PC-3 (cell line): ENCODE results near the gene SERPINB12. TPM values are rescaled to one million over a fixed set of nuclear protein-coding genes. Genes with fewer than 3 reads are reported as not detected.
A peak's percentile ranks its signal among the peaks of the same experiment; 100 is the strongest.

Experiments used
- ATAC-seq: fragments of 200-7000 bp; cut with Tn5 transposase; 2 replicates; pipeline ENCODE4 v1.9.1; 2020; ENCODE audit warnings: mild to moderate bottlenecking, moderate library complexity
- BruUV-seq: library from RNA; stranded (reverse); fragments of 400-500 nt; replicated peaks from 2 replicates; lab custom pipeline; 2021; lab: Mats Ljungman, UMichigan
- CTCF ChIA-PET: fragments of 300-600 bp; sonication (Branson Sonifier 250); formaldehyde crosslinking; loops from one replicate; lab custom pipeline; 2022; ENCODE audit warnings: antibody characterized with exemption; lab: Charles Lee
- POLR2A ChIA-PET: fragments of 300-600 bp; sonication (Branson Sonifier 250); formaldehyde crosslinking; loops from one replicate; lab custom pipeline; 2022; ENCODE audit warnings: antibody characterized with exemption; ENCODE audit not compliant: unreplicated experiment; lab: Charles Lee
- DNase-seq: peaks from one replicate; pipeline ENCODE4 v3.0.0-alpha.2; 2015
- H2AFZ ChIP-seq: fragments of 300-600 bp; sonication (generic); 2 replicates; pipeline ENCODE4 v1.6.0; 2016; ENCODE audit warnings: antibody characterized with exemption, low read length
- H3F3A ChIP-seq: fragments of 300-600 bp; sonication (generic); one replicate; pipeline ENCODE4 v1.6.0; 2017; ENCODE audit warnings: antibody characterized with exemption, low read length, control low read depth, mild to moderate bottlenecking; ENCODE audit not compliant: unreplicated experiment
- H3K27ac ChIP-seq: fragments of 300-600 bp; sonication (generic); 2 replicates; pipeline ENCODE4 v1.5.1; 2016; ENCODE audit warnings: mild to moderate bottlenecking, low read length
- H3K27me3 ChIP-seq: fragments of 300-600 bp; sonication (generic); 2 replicates; pipeline ENCODE4 v1.6.1; 2016; ENCODE audit warnings: low read length, mixed read lengths
- H3K36me3 ChIP-seq: fragments of 300-600 bp; sonication (generic); 2 replicates; pipeline ENCODE4 v1.6.1; 2016; ENCODE audit warnings: low read depth, mixed run types, low read length, mixed read lengths
- H3K4me1 ChIP-seq: fragments of 300-600 bp; sonication (generic); 2 replicates; pipeline ENCODE4 v1.5.1; 2016; ENCODE audit warnings: low read length; ENCODE audit not compliant: insufficient read depth
- H3K4me2 ChIP-seq: fragments of 300-600 bp; sonication (generic); 2 replicates; pipeline ENCODE4 v1.6.0; 2016; ENCODE audit warnings: low read length
- H3K4me3 ChIP-seq: fragments of 300-600 bp; sonication (generic); 2 replicates; pipeline ENCODE4 v1.5.1; 2016; ENCODE audit warnings: mild to moderate bottlenecking, low read length, mixed read lengths
- H3K79me2 ChIP-seq: fragments of 300-600 bp; sonication (generic); 2 replicates; pipeline ENCODE4 v1.6.1; 2017; ENCODE audit warnings: low read length, mixed read lengths
- H3K9ac ChIP-seq: fragments of 300-600 bp; sonication (generic); 2 replicates; pipeline ENCODE4 v1.6.0; 2016; ENCODE audit warnings: mild to moderate bottlenecking, low read length
- H3K9me2 ChIP-seq: fragments of 300-600 bp; sonication (generic); replicated peaks from 2 replicates; pipeline ENCODE4 v1.6.1; 2016; ENCODE audit warnings: mixed run types, low read length, mixed read lengths
- H3K9me3 ChIP-seq: fragments of 300-600 bp; sonication (generic); 2 replicates; pipeline ENCODE4 v1.6.1; 2016; ENCODE audit warnings: low read length, mixed read lengths
- H4K20me1 ChIP-seq: fragments of 300-600 bp; sonication (generic); 2 replicates; pipeline ENCODE4 v1.6.1; 2016; ENCODE audit warnings: low read length, mixed read lengths
- EZH2 ChIP-seq: fragments of 300-600 bp; sonication (generic); IDR thresholded peaks from one replicate; pipeline ENCODE4 v1.6.1; 2017; ENCODE audit warnings: antibody characterized with exemption, mild to moderate bottlenecking, low read length; ENCODE audit not compliant: unreplicated experiment
- EZH2phosphoT487 ChIP-seq: fragments of 300-600 bp; sonication (generic); IDR thresholded peaks from 2 replicates; pipeline ENCODE4 v1.6.1; 2018; ENCODE audit warnings: mild to moderate bottlenecking, antibody characterized with exemption, low read length, borderline replicate concordance
- intact Hi-C: fragments of 100-400 bp; cut with micrococcal nuclease; formaldehyde crosslinking; loops from 2 replicates; pipeline ENCODE4 v1.9.0; 2023
- total RNA-seq: library from RNA; depleted of rRNA; stranded (reverse); fragments of >200 nt; gene quantifications from 2 replicates; pipeline ENCODE4 v1.2.3, GENCODE V29; 2014
- TF ChIP-seq, protein P1 (sequence below): fragments of 300-600 bp; sonication (generic); conservative IDR thresholded peaks from 2 replicates; pipeline ENCODE4 v1.5.1; 2017; ENCODE audit warnings: antibody characterized with exemption, low read depth, mild to moderate bottlenecking, low read length

SERPINB12 gene
- total RNA-seq, 1 experiment from 2014 or later: not detected

DNA sequence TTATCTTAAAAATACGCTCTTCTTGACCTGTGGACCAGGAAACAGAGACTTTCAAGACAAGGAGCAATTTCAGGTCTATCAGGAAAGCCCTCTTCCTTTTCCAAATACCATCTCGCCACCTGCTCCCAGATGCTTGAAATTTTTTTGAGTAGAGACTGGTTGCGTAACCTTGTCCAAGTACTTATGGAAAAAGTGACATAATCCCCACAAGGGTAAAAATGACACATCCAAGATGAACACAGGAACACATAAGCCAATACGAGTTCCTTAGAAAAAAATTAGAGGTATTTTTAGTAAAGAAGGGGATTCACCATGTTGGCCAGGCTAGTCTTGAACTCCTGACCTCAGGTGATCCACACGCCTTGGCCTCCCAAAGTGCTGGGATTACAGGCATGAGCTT lies 46.7 kb downstream of the SERPINB12 start:
- no peaks in the 10 kb centered on the region for H3K9me3 ChIP-seq
- H2AFZ ChIP-seq: no peak overlapping the region
- no peak overlapping the region for H3K27ac ChIP-seq
- H3K4me3 ChIP-seq: no peak overlapping the region
- H3K9ac ChIP-seq: no peak overlapping the region
- TF ChIP-seq EZH2phosphoT487 (no peak), EZH2 (no peak)
- TF ChIP-seq, protein P1, sequence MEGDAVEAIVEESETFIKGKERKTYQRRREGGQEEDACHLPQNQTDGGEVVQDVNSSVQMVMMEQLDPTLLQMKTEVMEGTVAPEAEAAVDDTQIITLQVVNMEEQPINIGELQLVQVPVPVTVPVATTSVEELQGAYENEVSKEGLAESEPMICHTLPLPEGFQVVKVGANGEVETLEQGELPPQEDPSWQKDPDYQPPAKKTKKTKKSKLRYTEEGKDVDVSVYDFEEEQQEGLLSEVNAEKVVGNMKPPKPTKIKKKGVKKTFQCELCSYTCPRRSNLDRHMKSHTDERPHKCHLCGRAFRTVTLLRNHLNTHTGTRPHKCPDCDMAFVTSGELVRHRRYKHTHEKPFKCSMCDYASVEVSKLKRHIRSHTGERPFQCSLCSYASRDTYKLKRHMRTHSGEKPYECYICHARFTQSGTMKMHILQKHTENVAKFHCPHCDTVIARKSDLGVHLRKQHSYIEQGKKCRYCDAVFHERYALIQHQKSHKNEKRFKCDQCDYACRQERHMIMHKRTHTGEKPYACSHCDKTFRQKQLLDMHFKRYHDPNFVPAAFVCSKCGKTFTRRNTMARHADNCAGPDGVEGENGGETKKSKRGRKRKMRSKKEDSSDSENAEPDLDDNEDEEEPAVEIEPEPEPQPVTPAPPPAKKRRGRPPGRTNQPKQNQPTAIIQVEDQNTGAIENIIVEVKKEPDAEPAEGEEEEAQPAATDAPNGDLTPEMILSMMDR: no peak
- no peaks in the 10 kb centered on the region for H3K27me3 ChIP-seq
- no peaks in the 10 kb centered on the region for H3K36me3 ChIP-seq
- BruUV-seq: no TSS peak
- no peaks in the 10 kb centered on the region for H3F3A ChIP-seq
- no peaks in the 10 kb centered on the region for H3K9me2 ChIP-seq
- H3K79me2 ChIP-seq: no peaks in the 10 kb centered on the region
- peaks cover 19% of the 10 kb centered on the region for H3K4me1 ChIP-seq
- intact Hi-C loops: no loop called here
- ATAC-seq (no peak), DNase-seq (peak; percentile 28)
- H4K20me1 ChIP-seq: no peaks in the 10 kb centered on the region
- CTCF ChIA-PET: no interaction called here
- H3K4me2 ChIP-seq: no peak overlapping the region
- POLR2A ChIA-PET: no interaction called here

DNA sequence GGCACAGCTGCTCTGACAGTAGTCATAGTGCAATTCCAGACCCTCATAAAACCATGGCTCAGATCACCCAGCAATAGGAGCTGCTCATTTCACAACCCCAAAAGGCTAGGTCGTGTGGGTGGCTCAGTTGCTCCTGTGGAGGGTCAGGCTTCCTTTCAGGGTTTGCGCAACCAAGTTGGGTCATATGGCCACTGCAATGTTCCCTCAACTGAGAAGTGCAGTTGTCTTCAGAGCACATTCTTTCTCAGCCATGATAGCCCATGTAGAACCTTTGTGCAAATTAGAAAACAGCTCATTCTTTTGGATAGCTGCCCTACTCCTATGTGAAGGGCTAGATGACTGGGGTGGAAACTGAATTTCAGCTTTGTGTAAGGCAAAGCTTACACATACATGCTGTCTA lies 48.2 kb downstream of the SERPINB12 start:
- TF ChIP-seq, protein P1: no peak
- TF ChIP-seq EZH2phosphoT487: no peak
- TF ChIP-seq EZH2: no peak
- no peak for DNase-seq

DNA sequence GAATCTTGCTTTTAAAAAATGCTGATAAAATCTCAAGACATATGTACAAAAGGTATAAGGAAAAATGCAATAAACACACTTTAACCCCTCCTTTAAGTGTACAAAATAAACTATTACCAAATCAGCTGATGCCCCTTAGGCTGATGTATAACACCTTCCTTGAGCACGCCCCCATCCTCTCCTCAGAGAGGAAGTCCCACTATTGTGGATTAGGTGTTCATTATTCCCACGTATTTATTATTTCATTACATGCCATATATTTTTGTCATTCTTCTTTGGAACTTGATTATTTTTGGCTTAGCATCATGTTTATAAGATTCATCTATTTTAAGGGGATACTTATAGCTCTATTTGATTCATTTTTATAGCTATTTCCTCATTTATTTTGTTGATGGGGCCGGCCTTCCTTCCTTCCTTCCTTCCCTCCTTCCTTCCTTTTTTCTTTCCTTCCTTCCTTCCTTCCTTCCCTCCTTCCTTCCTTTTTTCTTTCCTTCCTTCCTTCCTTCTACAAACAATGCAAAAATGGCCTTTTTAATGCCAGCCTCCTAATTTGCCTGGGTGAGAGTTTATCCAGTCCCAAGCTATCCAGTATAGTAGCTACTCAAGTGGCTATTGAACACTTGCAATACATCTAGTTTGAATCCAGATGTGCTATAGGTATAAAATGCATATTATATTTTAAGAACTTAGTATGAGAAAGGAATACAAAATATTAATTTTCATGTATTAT lies 49.0 kb downstream of the SERPINB12 start:
- H3K4me2 ChIP-seq: no peak overlapping the region
- H3K27ac ChIP-seq: no peak overlapping the region
- no peaks in the 10 kb centered on the region for H4K20me1 ChIP-seq
- no peak for TF ChIP-seq EZH2phosphoT487
- TF ChIP-seq EZH2: no peak
- TF ChIP-seq, protein P1: no peak
- DNase-seq: no peak
- ChIA-PET CTCF (no interaction called here), POLR2A (no interaction called here)
- no peaks in the 10 kb centered on the region for H3K9me3 ChIP-seq
- H2AFZ ChIP-seq: no peak overlapping the region
- intact Hi-C loops: no loop called here
- H3K4me3 ChIP-seq: no peak overlapping the region
- H3K4me1 ChIP-seq: peaks cover 14% of the 10 kb centered on the region
- no TSS peak for BruUV-seq
- H3K36me3 ChIP-seq: no peaks in the 10 kb centered on the region
- no peaks in the 10 kb centered on the region for H3F3A ChIP-seq
- no peak for ATAC-seq
- no peaks in the 10 kb centered on the region for H3K79me2 ChIP-seq
- H3K9ac ChIP-seq: no peak overlapping the region
- no peaks in the 10 kb centered on the region for H3K9me2 ChIP-seq
- no peaks in the 10 kb centered on the region for H3K27me3 ChIP-seq

More for the DNA sequence above, 48.2 kb downstream of the SERPINB12 start:
- Histone ChIP-seq H2AFZ (no peak overlapping the region), H3K9me3 (no peaks in the 10 kb centered on the region), H3K27ac (no peak overlapping the region), H3K4me1 (peaks cover 14% of the 10 kb centered on the region), H3K4me2 (no peak overlapping the region), H3K9me2 (no peaks in the 10 kb centered on the region), H4K20me1 (no peaks in the 10 kb centered on the region), H3K4me3 (no peak overlapping the region), H3F3A (no peaks in the 10 kb centered on the region), H3K79me2 (no peaks in the 10 kb centered on the region), H3K9ac (no peak overlapping the region), H3K36me3 (no peaks in the 10 kb centered on the region), H3K27me3 (no peaks in the 10 kb centered on the region)
- intact Hi-C loops: no loop called here
- POLR2A ChIA-PET: no interaction called here
- no TSS peak for BruUV-seq
- no peak for ATAC-seq
- CTCF ChIA-PET: no interaction called here
